HG03095 (cell line): ENCODE results near the gene PTPRG.
"Not testable (repeated sequence)": the region's sequence is repeated elsewhere in the genome, so short reads cannot be mapped to it uniquely, and the experiment has no call there.

Experiments
- ATAC-seq: cut with Tn5 transposase; IDR thresholded peaks from one replicate; pipeline ENCODE4 v1.9.1; 2021; ENCODE audit warnings: moderate library complexity; ENCODE audit not compliant: unreplicated experiment

PTPRG gene

GRCh38 chr3:62025913-62026312 is 464.5 kb downstream of the PTPRG start:
- no peak for ATAC-seq

GRCh38 chr3:62027241-62027640 is 465.9 kb downstream of the PTPRG start:
- ATAC-seq: no peak

GRCh38 chr3:62027796-62028195 is 466.4 kb downstream of the PTPRG start:
- ATAC-seq: no peak

- ATAC-seq: no peak
These were observed 466.9 kb downstream of the PTPRG start for GRCh38 chr3:62028236-62028635.

GRCh38 chr3:62032738-62033137 is 471.4 kb downstream of the PTPRG start:
- ATAC-seq: no peak

GRCh38 chr3:62035402-62036057 is 474.2 kb downstream of the PTPRG start:
- ATAC-seq: no peak

- no peak for ATAC-seq
These were observed 475.4 kb downstream of the PTPRG start for GRCh38 chr3:62036726-62037125.

GRCh38 chr3:62038798-62039197 is 477.4 kb downstream of the PTPRG start:
- not testable (repeated sequence) for ATAC-seq

GRCh38 chr3:62039586-62039985 is 478.2 kb downstream of the PTPRG start:
- no peak for ATAC-seq

GRCh38 chr3:62041681-62042080 is 480.3 kb downstream of the PTPRG start:
- ATAC-seq: no peak

GRCh38 chr3:62044874-62045411 is 483.6 kb downstream of the PTPRG start:
- no peak for ATAC-seq

- no peak for ATAC-seq
These were observed 485.0 kb downstream of the PTPRG start for GRCh38 chr3:62046326-62046725.

- ATAC-seq: no peak
These were observed 487.2 kb downstream of the PTPRG start for GRCh38 chr3:62048577-62048976.

GRCh38 chr3:62049033-62049432 is 487.7 kb downstream of the PTPRG start:
- ATAC-seq: no peak

GRCh38 chr3:62051506-62051905 is 490.1 kb downstream of the PTPRG start:
- ATAC-seq: no peak

GRCh38 chr3:62052331-62052730 is 491.0 kb downstream of the PTPRG start:
- ATAC-seq: no peak

- ATAC-seq: no peak
These were observed 495.3 kb downstream of the PTPRG start for GRCh38 chr3:62056658-62057057.

- no peak for ATAC-seq
These were observed 496.1 kb downstream of the PTPRG start for GRCh38 chr3:62057339-62058047.

- ATAC-seq: no peak
These were observed 504.8 kb downstream of the PTPRG start for GRCh38 chr3:62065985-62066693.

- ATAC-seq: no peak
These were observed 507.0 kb downstream of the PTPRG start for GRCh38 chr3:62068337-62068736.

- ATAC-seq: no peak
These were observed 509.5 kb downstream of the PTPRG start for GRCh38 chr3:62070891-62071290.

GRCh38 chr3:62073038-62073437 is 511.7 kb downstream of the PTPRG start:
- ATAC-seq: no peak
